GM12872 (cell line): ENCODE results near the gene EPN3.

Source experiments
- CTCF ChIP-seq: IDR thresholded peaks from 3 replicates; pipeline ENCODE4 v1.5.1; 2011; ENCODE audit warnings: low read depth, mild to moderate bottlenecking, low read length, moderate library complexity; ENCODE audit not compliant: insufficient read depth

EPN3 gene

GRCh38 chr17:50572541-50572940 lies 40.0 kb downstream of the EPN3 start:
- no peak for TF ChIP-seq CTCF

GRCh38 chr17:50573866-50574611 lies 41.5 kb downstream of the EPN3 start:
- TF ChIP-seq CTCF, result no peak

GRCh38 chr17:50575581-50576210 lies 43.2 kb downstream of the EPN3 start:
- no peak for TF ChIP-seq CTCF

- no peak for TF ChIP-seq CTCF
These were observed 44.3 kb downstream of the EPN3 start for GRCh38 chr17:50576864-50577263.

GRCh38 chr17:50577451-50577954 lies 45.0 kb downstream of the EPN3 start:
- TF ChIP-seq CTCF, result no peak

- no peak for TF ChIP-seq CTCF
These were observed 45.6 kb downstream of the EPN3 start for GRCh38 chr17:50578173-50578572.

- TF ChIP-seq CTCF, result no peak
These were observed 46.9 kb downstream of the EPN3 start for GRCh38 chr17:50579399-50579798.
